Dedifferentiated amniotic fluid mesenchymal stem cell (primary cell): ENCODE measurements around the gene RPS27.
"Not testable (repeated sequence)": the region's sequence is repeated elsewhere in the genome, so short reads cannot be mapped to it uniquely, and the experiment has no call there.

Source experiments
- DNase-seq: peaks from one replicate; pipeline ENCODE4 v3.0.0-alpha.2; 2016; ENCODE audit errors: extremely low spot score

Gene RPS27

DNA sequence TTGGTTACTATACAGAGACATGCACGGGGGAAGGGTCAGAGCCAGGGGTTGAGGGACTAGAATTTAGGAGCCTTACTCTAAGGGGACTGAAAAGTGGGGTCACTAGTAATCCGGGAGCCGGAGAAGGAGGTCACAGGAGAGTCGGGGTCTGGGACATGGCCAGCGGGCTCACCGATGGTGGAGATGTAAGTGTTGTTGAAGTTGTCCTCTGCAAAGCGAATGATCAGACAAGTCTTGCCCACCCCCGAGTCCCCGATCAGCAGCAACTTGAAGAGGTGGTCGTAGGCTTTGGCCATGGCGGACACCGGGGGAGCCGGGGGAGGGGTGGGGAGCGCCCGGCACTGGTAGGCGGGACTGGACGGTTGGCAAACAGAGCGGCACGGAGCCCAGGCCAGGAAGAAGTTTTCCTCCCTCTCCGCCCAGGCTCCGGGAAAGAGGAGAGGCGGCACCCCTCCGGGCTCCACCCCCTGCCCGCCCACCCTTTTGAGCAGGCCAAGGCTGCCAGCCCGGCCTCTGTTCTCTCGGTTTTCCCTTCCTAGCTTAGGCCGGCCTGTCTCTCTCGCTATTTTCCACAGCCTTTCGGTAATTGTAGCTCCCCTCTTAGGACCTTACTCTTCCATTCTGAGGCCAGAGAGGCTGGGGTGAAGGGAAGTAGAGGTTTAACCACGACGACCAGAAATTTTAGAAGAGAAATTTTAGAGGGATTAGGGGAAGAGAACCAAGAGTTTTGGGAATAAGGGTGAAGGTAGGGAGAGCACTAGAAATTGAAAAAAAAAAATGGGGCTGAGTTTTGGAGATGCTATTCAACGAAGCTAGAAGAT, 4.4 kb upstream of the RPS27 start, which contains the start of gene RAB13:
Gene RAB13 (minus strand): TSS at position 399 of the 821 bp plus-strand sequence. CDS start 103 bp downstream, at position 296.
- peak; percentile 81 for DNase-seq

DNA sequence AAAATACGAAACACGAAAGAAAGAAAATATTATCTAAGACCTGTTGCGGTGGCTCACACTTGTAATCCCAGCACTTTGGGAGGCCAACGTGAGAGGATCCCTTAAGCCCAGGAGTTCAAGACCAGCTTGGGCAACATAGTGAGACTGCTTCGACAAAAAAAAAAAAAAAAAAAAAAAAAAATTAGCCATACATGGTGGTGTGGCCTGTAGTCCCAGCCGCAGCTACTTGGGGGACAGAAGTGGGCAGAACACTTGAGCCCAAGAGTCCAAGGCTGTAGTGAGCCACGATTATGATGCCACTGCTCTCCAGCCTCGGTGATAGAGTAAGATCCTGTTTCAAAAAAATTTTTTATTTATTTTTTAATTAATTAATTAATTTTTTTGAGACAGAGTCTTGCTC, 2.9 kb upstream of the RPS27 start:
- no peak for DNase-seq

DNA sequence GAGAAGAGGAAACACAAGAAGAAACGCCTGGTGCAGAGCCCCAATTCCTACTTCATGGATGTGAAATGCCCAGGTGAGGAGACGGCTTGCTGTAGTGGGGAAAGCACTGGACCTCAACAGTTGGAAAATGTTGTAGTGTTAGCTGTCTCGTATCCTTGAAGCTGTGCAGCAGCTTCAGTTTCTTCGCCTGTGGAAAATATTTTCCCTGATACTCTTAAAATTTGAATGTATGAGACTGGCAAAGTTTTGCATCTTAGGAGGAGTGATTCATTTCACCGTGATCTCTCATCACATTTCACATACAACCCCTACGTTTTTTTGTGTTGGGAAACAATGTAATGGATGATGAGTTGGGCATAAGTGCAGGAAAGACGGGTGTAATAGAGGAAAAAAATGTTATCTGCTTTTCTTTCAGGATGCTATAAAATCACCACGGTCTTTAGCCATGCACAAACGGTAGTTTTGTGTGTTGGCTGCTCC, 629 bp downstream of the RPS27 start:
- no peak for DNase-seq

DNA sequence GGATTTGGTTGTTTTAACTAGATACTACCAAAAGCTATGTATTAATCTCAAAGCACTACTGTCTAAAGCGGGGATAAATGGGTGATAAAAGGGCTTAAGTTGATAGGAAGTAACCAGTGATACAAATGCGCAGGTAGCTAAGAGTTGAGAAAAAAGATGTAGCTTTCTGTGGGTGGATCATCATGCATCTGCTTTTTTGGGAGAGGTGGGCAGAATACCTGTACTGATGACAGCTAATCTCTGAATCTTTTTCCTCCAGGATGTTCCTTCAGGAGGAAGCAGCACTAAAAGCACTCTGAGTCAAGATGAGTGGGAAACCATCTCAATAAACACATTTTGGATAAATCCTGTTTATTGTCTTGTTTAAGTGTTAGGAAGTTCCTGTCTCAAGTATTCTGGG, 1.2 kb downstream of the RPS27 start:
- DNase-seq, result no peak

DNA sequence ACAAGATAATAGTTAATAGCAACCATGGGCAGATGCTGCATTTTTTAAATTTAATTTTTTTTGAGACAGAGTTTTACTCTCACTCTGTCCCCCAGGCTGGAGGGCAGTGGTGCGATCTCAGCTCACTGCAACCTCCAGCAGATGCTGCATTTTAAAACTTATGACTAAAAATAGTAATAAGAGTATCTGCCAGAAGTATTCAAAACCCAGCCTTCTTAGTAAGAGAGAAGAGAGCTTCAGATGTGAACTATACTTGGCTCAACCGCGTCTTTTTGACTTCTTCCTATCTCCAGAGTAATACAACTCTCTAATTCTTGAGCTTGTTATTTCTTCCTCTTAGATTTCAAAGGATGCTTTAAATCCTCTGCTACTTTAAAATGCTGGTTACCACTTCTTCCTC, 4.6 kb downstream of the RPS27 start:
- DNase-seq, result no peak

DNA sequence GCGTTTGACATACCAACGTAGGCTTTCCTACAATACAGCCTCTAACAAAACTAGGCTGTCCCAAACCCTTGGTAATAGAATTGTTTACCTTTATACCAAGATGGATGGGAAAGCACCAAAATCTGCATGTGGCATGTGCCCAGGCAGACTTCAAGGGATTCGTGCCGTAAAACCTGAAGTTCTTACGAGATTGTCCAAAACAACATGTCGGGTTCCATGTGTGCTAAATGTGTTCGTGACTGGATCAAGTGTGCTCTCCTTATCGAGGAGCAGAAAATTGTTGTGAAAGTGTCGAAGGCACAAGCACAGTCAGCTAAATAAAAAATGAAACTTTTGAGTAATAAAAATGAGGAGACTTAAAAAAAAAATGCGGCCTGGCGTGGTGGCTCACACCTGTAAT, 5.1 kb downstream of the RPS27 start:
- no peak for DNase-seq

DNA sequence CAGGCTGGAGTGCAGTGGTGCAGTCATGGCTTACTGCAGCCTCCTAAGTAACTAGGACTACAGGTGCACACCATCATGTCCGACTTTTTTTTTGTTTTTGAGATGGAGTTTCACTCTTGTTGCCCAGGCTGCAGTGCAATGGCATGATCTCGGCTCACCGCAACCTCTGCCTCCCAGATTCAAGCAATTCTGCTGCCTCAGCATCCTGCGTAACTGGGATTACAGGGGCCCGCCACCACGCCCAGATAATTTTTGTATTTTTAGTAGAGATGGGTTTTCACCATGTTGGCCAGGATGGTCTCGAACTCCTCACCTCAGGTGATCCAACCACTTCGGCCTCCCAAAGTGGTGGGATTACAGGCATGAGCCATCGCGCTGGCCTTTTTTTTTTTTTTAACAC, 6.3 kb downstream of the RPS27 start:
- not testable (repeated sequence) for DNase-seq

DNA sequence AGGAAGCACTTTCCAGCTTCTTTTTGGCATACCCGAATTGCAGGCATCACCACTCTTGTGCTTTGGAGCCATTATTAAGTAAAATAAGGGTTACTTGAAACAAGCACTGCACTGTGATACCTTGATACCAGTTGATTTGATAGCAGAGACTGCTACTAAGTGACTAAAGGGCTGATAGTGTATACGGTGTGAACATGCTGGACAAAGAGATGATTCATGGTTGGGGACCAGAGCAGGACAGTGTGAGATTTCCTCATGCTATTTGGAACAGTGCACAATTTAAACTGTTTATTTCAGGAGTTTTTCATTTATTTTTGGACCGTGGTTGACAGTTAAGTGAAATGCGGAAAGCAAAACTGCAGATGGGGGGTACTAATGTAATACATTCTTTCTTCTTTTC, 9.9 kb downstream of the RPS27 start:
- DNase-seq, result no peak

DNA sequence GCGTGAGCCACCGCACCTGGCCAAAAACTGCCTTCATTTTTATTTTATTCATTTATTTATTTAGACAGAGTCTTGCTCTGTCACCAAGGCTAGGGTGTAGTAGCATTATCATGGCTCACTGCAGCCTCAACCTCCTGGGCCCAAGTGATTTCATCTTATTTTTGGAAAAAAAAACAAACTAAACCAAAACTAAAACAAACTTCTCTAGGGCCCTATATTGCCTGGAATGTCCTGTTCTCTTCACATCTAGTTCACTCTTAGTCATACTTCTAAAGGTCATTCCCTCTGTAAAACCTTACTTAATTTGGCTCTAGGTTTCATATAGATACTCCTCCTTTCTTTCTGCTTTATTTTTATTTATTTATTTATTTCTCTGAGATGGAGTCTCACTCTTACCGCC, 15.6 kb downstream of the RPS27 start:
- DNase-seq, result peak; percentile 52

DNA sequence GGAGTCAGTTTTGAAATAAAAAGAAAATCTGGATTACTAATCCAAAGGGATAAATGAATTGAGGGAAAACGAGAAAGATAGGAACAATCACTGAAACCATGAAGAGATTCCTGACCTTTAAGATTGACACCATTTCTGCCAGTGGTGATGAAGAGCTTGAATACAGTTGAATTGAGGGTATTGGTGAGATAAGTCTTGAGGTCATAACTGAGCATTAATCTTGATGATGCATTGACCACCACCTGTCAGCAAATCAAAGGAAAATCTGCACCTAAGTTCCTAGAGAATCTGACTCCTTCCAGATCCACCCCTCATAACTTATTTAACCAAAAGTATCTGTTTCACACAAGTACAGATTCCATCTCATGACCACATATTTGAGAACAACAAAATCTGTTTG, 21.6 kb downstream of the RPS27 start:
- no peak for DNase-seq

DNA sequence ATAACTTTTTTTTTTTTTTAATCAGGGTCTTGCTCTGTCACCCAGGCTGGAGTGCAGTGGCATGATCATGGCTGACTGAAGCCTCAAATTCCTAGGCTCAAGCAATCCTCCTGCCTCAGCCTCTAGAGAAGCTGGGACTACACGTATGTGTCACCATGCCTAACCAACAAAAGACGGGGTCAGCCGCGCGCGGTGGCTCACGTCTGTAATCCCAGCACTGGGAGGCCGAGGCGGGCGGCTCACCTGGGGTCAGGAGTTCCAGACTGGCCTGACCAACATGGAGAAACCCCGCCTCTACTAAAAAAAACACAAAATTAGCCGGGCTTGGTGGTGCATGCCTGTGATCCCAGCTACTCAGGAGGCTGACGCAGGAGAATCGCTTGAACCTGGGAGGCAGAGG, 22.0 kb downstream of the RPS27 start:
- DNase-seq, result not testable (repeated sequence)

DNA sequence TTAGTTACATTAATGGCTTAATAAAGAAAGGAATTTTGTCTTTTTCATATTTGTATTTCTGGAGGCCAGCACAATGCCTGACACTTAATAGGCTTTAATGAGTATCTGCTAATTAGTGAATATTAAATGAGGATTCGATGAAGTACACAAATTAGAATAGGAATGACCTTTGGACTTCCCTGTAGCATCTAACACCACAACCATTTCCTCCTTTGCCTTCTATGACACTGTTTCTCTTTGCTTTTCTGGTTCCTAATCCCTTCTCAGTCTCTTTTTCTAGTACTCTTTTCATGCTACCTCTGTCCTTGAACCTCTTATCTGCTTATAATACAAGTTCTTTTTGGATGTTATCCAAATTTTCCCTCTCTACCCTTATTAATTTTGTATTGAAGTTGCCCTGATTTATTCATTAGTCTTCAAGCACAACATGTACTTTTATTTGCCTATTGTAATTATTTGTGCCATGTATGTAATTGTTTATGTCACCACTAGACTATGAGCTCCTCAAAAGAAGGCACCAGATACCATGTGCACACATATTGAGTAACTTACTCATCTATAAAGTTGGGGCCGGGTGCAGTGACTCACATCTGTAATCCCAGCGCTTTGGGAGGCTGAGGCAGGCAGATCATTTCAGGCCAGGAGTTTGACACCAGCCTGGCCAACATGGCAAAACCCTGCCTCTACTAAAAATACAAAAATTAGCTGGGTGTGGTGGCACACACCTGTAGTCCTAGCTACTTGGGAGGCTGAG, 23.8 kb downstream of the RPS27 start:
- DNase-seq, result no peak

DNA sequence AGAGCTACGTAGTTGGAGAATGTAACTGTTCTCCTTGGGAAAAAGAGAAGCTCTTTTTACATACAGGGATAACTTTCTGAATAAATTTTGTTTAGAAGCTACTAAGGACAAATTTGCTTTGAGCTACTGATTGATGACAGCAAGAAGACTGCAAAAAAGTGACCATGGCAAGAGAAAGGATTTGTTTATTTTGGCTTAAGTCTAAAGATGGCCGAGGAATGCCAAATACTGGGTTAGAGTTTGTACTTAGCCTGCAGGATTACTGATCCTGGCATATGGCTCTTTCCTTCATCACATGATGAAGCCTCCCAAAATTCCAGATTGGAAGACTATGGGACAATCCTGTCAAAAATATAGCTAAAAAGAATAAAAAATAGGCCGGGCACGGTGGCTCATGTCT, 28.7 kb downstream of the RPS27 start:
- DNase-seq, result no peak

DNA sequence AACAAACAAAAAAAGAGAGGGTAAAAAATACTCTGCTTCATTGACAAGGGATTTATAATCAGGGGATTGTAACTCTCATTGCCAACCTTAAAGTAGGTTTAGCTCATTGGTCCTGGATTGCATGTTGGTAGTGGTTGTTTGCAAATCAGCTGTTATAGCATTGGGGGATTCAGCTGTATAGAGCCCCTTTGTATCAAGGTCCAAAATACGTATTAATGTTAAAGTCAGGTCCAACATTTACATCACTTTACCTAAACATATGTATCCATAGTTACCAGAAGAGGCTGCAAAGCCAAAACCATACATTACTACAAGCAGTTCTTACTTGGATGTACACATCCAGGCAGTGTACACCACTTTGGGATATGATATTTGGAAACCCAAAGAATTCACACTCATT, 29.4 kb downstream of the RPS27 start:
- no peak for DNase-seq

DNA sequence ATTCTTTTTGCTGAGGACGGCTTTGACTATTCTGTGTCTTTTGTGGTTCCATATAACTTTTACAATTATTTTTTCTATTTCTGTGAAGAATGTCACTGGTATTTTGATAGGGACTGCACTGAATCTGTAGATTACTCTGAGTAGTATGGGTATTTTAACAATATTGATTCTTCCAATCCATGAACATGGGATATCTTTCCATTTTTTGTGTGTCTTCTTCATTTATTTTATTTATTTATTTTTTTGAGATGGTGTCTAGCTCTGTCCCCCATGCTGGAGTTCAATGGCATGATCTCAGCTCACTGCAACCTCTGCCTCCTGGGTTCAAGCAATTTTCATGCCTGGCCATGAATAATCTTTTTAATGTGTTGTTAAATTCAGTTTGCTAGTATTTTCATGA, 43.1 kb downstream of the RPS27 start:
- not testable (repeated sequence) for DNase-seq
